HG02870 (cell line): ENCODE measurements around the gene LRRC10.

Source experiments
- ATAC-seq: cut with Tn5 transposase; IDR thresholded peaks from one replicate; pipeline ENCODE4 v1.9.1; 2021; ENCODE audit warnings: mild to moderate bottlenecking, moderate library complexity; ENCODE audit not compliant: unreplicated experiment

LRRC10 gene, protein sequence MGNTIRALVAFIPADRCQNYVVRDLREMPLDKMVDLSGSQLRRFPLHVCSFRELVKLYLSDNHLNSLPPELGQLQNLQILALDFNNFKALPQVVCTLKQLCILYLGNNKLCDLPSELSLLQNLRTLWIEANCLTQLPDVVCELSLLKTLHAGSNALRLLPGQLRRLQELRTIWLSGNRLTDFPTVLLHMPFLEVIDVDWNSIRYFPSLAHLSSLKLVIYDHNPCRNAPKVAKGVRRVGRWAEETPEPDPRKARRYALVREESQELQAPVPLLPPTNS

DNA sequence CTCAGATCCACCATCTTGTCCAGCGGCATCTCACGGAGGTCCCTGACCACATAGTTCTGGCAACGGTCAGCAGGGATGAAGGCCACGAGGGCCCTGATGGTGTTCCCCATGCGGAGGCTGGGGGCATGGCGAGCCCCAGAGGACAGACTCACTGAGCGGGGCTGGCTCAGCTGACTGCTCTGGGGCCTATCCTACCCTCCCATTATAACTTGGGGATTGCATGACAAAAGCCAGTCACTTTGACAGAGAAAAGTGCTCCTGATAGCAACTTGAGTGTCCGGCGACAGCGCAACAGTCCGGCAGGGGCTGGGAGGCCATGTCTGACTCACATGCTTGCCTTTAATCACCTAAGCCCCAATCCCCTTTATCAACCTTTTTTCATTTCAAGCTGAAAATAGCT is at the start of gene LRRC10:
Gene LRRC10 (minus strand): TSS at position 179 of the 400 bp plus-strand sequence. CDS start 69 bp downstream, at position 110.
- ATAC-seq = no peak

DNA sequence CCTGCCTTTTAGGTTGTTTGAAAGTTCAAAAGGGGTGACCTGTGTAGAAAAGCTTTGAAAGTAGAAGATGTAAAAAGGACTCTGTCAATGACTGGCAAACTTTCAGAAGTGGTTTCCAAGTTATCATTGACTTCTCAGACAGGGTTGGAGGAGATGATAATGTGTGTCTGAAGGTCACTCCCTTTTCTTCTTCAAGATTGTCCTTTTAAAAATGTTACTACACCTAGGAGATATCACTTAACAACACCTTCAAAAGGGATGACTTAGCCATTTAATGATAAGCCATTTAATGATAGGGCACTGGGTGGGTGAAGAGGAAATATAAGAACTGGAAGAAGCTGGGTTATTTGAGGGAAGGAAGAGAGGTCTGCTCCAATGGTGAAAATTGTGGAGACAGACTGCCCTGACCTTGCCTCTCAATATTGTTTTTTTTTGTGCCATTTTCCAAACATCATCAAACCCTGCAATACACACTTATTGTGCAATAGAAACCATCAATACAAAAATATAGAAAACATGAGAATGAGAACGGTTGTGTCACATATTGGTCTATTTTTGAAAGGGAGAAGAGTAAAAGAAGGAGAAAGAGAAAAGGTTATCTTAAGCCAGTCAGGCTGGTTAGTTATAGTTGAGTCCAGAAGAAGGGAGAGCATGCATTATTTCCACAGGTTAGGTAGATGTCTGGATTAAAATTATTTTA is 49.6 kb upstream of the LRRC10 start:
- no peak for ATAC-seq

- ATAC-seq = no peak
Measured at GRCh38 chr12:69658203-69658602, 47.5 kb upstream of the LRRC10 start.

- no peak for ATAC-seq
Measured at GRCh38 chr12:69657376-69658137, 46.9 kb upstream of the LRRC10 start.

- ATAC-seq = no peak
Measured at GRCh38 chr12:69655616-69656340, 45.1 kb upstream of the LRRC10 start.

DNA sequence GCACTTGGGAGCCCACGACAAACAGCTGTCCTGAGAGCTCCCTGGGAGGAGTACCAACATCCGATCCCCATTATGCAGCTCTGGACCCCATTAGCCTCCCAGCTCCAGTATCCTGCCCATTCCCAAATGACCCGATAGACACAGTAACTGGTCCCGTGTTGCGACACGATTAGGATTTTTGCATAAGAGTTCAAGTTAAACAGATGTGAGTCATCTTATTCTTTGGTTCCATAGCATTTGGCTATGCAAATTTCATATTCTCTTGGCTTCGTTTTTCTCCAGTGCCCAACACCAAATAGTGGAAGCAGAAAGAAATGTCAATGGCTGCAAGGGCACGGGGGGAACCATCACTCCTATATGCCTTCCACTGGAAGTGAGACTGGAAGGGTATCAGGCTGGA is 43.0 kb upstream of the LRRC10 start:
- no peak for ATAC-seq

DNA sequence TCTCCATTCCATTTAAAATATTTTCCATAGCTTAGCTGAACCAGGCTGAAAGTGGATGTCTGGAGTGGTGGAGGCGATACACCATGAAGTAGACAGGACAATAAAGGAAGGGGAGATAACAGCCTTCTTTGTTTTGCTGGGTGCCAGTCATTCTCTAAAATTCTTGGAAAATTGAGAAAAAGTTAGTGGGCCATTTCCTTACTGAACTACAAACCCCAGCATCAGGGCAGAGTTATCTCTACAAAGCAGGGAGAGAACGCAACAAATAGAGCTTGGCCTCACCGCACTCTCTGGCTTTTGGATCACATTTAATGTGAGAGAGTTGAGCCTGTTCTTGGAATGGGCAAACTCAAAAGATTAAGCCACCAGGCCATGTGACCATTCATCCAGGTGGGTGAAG is 41.2 kb upstream of the LRRC10 start:
- no peak for ATAC-seq

DNA sequence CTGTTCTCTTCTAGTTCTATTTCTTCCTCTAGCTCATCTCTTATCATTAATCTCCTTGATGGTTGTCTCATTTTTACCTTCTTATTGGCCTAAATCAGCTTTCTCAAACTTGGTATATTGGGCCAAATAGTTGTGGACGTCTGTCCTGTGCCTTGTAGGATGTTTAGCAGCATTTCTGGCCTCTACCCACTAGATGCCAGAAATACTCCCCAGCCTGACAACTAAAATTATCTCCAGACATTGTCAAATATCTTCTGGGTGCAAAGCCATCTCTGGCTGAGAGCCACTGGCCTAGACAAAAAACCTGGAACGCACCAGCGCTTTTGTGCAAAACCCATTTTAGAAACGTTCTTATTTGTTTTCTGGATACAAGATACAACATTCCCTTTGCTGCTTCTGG is 38.8 kb upstream of the LRRC10 start:
- ATAC-seq = no peak

DNA sequence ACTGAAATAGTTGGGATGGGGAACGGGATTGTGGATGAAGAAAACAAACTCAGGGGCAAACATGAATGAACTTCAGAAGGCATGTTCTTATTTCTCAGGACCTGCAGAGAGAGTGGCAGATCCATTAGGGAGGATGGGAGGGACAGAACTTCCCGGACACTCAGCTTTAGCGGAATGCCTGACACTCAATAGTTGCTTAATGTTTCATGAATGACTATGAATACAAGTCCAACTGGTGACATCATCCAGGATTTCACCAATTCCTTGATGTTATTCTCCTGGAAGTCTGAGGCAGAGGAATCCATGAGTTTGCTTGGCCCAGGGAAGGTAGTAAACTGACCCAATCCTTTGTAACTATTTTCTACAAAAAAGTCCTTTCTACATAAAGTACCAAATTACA is 37.8 kb upstream of the LRRC10 start:
- no peak for ATAC-seq

GRCh38 chr12:69647178-69647577 is 36.5 kb upstream of the LRRC10 start:
- ATAC-seq = no peak

GRCh38 chr12:69645031-69645430 is 34.3 kb upstream of the LRRC10 start:
- no peak for ATAC-seq

DNA sequence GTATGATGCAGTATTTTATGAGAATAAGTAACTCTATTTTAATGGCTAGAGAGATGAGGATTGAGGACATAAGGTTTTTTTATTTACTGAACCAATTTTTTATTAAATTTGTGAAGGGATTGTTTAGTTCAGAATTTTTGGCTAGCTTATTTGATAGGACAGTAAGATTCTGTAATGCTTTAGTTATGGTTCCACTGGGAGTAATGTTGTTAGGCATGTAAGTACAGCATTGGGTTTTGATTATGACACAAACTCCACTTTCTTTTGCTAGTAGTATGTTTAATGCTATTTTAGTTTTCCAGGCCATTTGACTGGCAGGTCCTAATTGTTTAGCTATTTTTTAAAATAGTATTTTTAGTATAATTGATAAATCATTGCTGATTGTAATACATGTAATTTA is 33.8 kb upstream of the LRRC10 start:
- ATAC-seq = no peak

DNA sequence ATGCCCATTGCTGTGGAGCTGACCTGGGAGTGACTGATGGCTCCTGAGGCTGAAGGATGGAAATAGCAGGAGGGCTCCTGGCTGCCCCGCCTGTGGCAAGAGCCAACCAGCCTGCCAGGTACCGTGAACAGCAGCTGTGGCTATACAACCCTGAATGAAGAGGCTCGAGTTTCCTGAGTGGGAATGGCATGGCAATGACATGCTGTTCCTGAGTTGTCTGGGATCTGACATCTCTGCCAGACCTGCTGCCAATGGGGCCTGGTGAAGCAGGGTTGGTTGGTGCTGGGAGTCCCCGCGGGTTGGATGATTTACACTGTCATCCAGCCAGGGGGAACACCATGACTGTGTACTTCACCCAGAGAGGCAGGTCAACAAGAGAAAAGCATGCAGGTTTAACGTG is 31.8 kb upstream of the LRRC10 start:
- no peak for ATAC-seq

DNA sequence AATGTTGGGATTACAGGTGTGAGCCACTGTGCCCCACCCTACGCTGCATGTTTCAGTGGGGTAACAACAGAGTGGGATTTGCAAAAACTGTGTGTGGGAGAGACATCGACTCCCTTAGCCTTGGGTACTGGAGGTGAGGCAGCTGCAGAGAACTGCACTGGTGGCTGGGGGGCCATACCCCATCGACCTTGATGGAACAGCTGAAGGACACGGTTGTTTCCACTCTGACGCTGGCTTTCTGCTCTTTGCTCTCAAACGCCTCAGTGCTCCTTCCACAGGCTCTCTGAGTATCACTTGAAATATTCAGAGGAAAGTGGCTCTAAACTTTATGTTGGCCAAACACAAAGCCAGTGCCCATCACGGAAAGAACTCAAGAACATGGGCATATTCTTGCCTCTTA is 30.8 kb upstream of the LRRC10 start:
- no peak for ATAC-seq

DNA sequence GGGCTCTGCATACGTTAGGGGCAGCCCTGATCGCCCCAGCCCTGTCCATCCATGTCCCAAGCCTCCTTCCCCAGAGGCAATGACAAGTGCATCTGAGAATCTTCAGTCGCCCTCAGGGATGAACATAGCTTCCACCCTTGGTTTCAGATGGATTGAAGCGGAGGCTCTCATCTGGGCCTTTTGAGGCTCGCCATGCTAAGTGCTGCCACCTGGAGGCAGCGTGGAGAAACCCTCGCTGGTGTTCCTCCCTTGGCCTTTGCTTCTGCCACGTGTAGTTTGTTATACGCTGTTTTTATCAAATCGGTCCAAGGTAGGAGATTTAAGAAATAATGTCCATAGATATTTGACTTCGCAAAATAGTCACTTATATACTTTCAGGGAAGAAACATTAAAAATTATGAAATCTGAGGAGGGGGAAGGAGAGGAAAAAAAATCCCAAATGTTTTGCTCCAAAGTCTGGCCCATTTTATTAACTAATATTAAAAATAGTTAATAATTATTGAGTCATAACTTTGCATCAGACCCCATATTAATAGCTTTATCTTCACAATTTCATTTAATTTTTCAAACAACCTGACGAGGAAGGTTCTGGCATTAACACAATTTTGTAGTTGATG is 28.8 kb upstream of the LRRC10 start:
- peak; percentile 85 for ATAC-seq

GRCh38 chr12:69633061-69633460 is 22.4 kb upstream of the LRRC10 start:
- no peak for ATAC-seq

- ATAC-seq = no peak
Measured at GRCh38 chr12:69630191-69630590, 19.5 kb upstream of the LRRC10 start.

DNA sequence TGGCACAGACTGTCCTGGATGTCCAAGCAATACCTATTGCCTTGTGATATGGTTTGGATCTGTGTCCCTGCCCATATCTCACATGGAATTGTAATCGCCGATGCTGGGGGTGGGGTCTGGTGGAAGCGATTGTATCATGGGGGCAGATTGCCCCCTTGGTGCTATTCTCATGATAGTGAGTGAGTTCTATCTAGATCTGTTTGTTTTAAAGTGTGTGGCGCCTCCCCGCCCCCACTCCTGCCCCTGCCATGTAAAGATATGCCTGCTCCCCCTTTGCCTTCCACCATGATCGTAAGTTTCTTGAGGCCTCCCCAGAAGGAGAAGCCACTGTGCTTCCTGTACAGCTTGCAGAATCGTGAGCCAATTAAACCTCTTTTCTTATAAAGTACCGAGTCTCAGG is 16.8 kb upstream of the LRRC10 start:
- ATAC-seq = no peak

GRCh38 chr12:69623970-69624369 is 13.3 kb upstream of the LRRC10 start:
- no peak for ATAC-seq

GRCh38 chr12:69621551-69621950 is 10.8 kb upstream of the LRRC10 start:
- no peak for ATAC-seq

- ATAC-seq = no peak
Measured at GRCh38 chr12:69620921-69621320, 10.2 kb upstream of the LRRC10 start.
